ENCODE data around the gene VCP. TPM values are rescaled to one million over a fixed set of nuclear protein-coding genes. Genes with fewer than 3 reads are reported as not detected.

VCP gene
- total RNA-seq, 1 experiment from 2014 or later = 170 TPM

DNA sequence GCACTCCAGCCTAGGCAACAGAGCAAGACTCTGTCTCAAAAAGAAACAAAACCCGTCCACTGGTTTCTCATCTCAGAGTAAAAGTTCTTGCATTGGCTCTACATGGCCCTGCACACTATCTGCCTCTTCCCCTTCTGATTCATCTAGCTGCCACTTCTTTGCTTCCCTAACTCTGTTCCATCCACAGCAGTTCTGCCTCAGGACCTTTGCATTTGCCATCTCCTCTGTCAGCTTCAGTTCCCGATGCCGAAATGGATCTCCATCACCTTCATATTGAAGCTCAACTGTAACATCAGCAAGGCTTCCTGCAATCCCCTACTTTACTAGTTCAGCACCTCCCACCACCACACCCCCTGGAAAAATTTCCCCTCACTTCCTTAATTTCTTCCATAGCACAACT, 25.1 kb upstream of the VCP start:
- intact Hi-C loops (cut with micrococcal nuclease) = loop anchor here (2.0 to 5.0 kb wide), 2 partner anchors 105 to 379 kb away; no protein-coding TSS in a partner anchor
- no peak for ATAC-seq

More for the DNA sequence above, 25.1 kb upstream of the VCP start:
- RAD21 ChIA-PET (ENCODE audit: low non-redundant PET in 1 of 2, low total read pairs in 2 of 2, uncharacterized antibody in 2 of 2, unreplicated experiment in 2 of 2) = no interaction called here
- Histone ChIP-seq H2AFZ (ENCODE audit: low read depth, low read length, poor library complexity, severe bottlenecking) (no peak overlapping the region), H3K9me2 (ENCODE audit: insufficient read depth) (no peaks in the 10 kb centered on the region), H4K20me1 (ENCODE audit: insufficient read depth) (no peaks in the 10 kb centered on the region), H3K4me3 (replicated peaks in 1 of 2; ENCODE audit: low read depth in 1 of 2, low read length in 2 of 2) (no peak overlapping the region), H3K79me2 (ENCODE audit: insufficient read depth, low read length) (peaks cover 33% of the 10 kb centered on the region), H3K9ac (ENCODE audit: low read length) (no peak overlapping the region), H3K4me2 (ENCODE audit: low read length) (no peak overlapping the region), H3K4me1 (ENCODE audit: control insufficient read depth in 1 of 2, insufficient read depth in 2 of 2, low read length in 2 of 2) (peaks cover 11 to 28% of the 10 kb centered on the region in 2 experiments), H3K27me3 (ENCODE audit: insufficient read depth, low read length) (no peaks in the 10 kb centered on the region), H3K27ac (ENCODE audit: low read depth, low read length) (no peak overlapping the region), H3K36me3 (ENCODE audit: control insufficient read depth in 1 of 2, insufficient read depth in 2 of 2, low read length in 2 of 2) (peaks cover 17 to 30% of the 10 kb centered on the region in 2 experiments), H3K9me3 (ENCODE audit: control insufficient read depth in 1 of 2, insufficient read depth in 1 of 2, low read depth in 1 of 2, low read length in 2 of 2) (no peaks in the 10 kb centered on the region)
- CTCF ChIA-PET = interaction anchor here (0.8 to 1.6 kb wide), 2 partner anchors 18 to 198 kb away, joined by 3 to 6 read pairs; partner anchors contain the start of gene FANCG
- no TSS peak for BruUV-seq (replicated peaks)
- no peak for DNase-seq (ENCODE audit: low read depth, low spot score)
- POLR2A ChIA-PET = no interaction called here
- TF ChIP-seq POLR2A (IDR thresholded peaks at IDR 0.05; ENCODE audit: borderline replicate concordance, extremely low read depth, insufficient read depth, insufficient read length) = no peak
- TF ChIP-seq ZFX (IDR thresholded peaks at IDR 0.05) = no peak
- no peak for TF ChIP-seq JUND (IDR thresholded peaks at IDR 0.05)
- TF ChIP-seq, protein P1, sequence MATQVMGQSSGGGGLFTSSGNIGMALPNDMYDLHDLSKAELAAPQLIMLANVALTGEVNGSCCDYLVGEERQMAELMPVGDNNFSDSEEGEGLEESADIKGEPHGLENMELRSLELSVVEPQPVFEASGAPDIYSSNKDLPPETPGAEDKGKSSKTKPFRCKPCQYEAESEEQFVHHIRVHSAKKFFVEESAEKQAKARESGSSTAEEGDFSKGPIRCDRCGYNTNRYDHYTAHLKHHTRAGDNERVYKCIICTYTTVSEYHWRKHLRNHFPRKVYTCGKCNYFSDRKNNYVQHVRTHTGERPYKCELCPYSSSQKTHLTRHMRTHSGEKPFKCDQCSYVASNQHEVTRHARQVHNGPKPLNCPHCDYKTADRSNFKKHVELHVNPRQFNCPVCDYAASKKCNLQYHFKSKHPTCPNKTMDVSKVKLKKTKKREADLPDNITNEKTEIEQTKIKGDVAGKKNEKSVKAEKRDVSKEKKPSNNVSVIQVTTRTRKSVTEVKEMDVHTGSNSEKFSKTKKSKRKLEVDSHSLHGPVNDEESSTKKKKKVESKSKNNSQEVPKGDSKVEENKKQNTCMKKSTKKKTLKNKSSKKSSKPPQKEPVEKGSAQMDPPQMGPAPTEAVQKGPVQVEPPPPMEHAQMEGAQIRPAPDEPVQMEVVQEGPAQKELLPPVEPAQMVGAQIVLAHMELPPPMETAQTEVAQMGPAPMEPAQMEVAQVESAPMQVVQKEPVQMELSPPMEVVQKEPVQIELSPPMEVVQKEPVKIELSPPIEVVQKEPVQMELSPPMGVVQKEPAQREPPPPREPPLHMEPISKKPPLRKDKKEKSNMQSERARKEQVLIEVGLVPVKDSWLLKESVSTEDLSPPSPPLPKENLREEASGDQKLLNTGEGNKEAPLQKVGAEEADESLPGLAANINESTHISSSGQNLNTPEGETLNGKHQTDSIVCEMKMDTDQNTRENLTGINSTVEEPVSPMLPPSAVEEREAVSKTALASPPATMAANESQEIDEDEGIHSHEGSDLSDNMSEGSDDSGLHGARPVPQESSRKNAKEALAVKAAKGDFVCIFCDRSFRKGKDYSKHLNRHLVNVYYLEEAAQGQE (IDR thresholded peaks at IDR 0.05; ENCODE audit: low read depth) = no peak
- TF ChIP-seq ZNF274 (IDR thresholded peaks at IDR 0.05; ENCODE audit: low read depth, low read length) = no peak
- TF ChIP-seq, protein P2, sequence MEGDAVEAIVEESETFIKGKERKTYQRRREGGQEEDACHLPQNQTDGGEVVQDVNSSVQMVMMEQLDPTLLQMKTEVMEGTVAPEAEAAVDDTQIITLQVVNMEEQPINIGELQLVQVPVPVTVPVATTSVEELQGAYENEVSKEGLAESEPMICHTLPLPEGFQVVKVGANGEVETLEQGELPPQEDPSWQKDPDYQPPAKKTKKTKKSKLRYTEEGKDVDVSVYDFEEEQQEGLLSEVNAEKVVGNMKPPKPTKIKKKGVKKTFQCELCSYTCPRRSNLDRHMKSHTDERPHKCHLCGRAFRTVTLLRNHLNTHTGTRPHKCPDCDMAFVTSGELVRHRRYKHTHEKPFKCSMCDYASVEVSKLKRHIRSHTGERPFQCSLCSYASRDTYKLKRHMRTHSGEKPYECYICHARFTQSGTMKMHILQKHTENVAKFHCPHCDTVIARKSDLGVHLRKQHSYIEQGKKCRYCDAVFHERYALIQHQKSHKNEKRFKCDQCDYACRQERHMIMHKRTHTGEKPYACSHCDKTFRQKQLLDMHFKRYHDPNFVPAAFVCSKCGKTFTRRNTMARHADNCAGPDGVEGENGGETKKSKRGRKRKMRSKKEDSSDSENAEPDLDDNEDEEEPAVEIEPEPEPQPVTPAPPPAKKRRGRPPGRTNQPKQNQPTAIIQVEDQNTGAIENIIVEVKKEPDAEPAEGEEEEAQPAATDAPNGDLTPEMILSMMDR (IDR thresholded peaks at IDR 0.05 in 2 of 3, conservative IDR thresholded peaks at IDR 0.05 in 1 of 3; ENCODE audit: borderline replicate concordance in 1 of 3, insufficient read depth in 1 of 3, low read depth in 2 of 3, low read length in 2 of 3) = no peak
